NCI-H748 treated with DMSO at 0.1 percent for 48 hours (cell line): ENCODE measurements around the gene PSME3IP1.
"Not testable (repeated sequence)": the region's sequence is repeated elsewhere in the genome, so short reads cannot be mapped to it uniquely, and the experiment has no call there.

ENCODE experiments used
- DNase-seq: peaks from one replicate; lab custom pipeline; 2025; lab: John Stamatoyannopoulos, UW

The PSME3IP1 gene

DNA sequence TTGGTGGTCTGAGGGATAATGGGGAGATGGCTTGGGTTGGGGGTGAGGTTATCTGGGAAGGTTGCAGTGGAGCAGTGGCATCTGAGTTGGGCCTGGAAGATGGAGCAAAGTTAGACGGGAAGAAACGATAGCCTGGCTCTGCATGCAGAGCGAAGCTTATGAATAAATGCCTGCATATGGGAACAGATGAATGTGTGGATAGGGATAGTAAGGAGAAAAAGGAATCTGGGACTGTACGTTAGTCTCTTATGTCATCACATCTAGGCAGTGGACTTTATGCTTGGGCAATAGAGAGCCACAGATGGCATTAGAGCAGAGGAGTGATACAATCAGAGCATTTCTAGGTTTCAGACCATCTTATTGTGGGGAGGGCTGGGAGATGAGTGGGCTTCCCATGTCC, 60.5 kb downstream of the PSME3IP1 start:
- DNase-seq = no peak

DNA sequence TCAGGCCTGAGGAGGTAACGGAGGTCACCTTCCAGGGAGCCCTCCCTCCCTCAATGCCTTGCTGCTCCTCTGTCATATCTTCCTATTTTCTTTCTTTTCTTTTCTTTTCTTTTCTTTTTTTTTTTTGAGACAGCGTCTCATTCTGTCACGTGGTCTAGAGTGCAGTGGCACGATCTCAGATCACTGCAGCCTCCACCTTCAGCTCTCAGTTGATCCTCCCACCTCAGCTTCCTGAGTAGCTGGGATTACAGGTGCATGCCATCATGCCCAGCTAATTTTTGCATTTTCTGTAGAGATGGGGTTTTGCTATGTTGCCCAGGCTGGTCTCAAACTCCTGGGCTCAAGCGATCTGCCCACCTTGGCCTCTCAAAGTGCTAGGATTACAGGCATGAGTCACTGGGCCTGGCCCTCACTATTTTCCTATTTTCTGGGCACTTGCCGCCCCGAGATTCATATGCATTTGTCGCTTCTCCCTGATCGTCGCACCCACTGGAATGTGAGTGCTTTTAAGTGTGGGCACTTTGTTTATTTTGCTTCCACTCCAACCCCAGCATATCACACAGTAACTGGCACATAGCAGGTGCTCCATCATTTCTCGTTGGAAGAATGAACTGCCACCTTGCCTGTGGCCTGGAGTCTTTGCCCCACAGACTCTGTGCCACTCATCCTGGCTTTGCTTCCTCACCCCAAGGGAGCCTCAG, 61.7 kb downstream of the PSME3IP1 start:
- no peak for DNase-seq

GRCh38 chr16:57123216-57123973, 62.4 kb downstream of the PSME3IP1 start:
- DNase-seq = no peak

DNA sequence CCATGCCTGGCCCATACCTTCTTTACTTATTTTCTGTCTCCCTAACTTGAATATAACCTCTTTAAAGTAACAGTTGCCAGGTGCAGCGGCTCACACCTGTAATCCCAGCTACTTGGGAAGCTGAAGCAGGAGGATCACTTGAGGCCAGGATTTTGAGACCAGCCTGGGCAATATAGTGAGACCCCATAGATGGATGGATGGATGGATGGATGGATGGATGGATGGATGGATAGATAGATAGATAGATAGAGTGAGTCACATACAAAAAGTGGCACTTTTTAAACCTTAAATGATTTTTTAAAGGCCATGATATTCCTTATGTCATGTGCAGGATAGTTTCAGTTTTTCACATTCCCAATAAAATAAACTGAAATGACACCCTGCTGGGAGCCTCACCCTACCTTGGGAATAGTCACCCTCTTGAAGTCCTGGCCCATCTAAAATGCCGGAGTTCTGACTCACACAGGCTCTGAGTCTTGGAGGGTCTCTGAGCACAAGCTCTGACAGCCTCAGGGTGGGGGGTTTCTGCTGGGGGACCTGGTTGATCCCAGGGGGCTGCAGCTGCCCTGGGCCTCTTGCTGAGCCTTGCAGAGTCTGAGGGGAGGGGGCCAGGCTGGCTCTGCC, 67.3 kb downstream of the PSME3IP1 start:
- no peak for DNase-seq

GRCh38 chr16:57115514-57116182, 70.2 kb downstream of the PSME3IP1 start:
- no peak for DNase-seq

- DNase-seq = no peak
Observed at GRCh38 chr16:57115168-57115513, 70.7 kb downstream of the PSME3IP1 start.

DNA sequence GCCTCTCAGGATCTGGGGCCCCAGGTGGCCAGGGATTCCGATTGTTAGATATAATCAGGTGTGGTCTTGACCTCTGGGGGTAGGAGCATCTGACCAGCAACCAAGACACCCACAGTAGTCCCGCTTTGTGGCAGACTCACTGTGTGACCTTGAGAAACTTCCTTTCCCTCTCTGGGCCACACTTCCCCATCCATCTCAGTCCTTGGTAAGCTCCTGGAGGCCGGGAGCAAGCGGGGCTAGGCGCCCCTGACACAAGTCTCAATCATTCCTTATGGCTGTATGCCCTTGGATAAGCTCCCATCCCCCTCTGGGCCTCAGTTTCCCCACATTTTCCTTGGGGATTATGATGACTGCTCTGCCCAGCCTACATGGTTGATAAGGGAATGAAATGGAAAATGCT, 72.2 kb downstream of the PSME3IP1 start:
- no peak for DNase-seq

- DNase-seq = no peak
Observed at GRCh38 chr16:57113042-57113453, 72.8 kb downstream of the PSME3IP1 start.

DNA sequence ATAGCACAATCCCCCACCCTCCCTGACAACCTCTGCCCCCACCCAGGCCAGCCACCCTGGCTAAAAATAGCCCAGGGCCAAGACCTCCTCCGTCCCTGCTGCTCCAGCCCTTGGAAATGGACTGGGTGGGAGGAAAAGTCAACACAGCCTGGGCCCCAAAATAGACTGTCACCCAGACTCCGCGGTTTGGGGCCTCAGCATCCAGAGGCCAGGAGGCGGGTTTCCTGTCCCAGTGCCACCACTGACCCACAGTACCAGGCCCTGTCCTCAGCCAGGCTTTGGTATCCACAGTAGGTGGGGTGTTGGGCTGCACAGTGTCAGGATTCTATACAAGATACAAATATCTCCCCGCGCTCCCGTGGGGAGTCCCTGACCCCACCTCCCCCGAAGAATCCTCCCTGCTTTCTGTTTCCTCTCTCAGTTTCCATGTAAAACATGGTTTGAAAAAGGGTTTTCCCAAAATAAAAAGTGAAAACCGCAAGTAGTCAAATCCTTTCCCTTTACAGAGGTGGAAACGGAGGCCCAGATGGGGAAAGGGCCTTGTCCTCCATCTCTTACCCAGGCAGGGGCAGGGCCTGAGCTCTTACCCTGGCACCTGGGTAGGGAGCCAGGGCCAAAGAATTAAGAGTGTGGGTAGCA, 73.3 kb downstream of the PSME3IP1 start:
- no peak for DNase-seq

DNA sequence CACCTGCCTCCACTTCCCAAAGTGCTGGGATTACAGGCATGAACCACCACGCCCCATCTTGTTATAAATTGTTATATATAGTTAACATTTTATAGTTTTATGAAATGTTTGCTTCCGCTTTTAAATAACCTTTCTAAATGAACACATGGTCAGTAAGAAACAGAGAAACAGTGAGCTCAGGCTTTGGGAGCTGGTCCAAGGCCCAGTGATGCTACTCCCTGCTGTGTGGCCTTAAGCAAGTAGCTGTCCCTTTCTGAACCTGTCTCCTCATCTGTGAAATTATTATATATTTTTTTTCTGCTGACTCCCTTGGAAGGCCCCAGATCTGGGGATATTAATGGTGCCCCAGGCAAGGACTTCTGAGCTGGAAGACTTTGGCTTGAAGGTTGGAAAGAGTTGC, 74.4 kb downstream of the PSME3IP1 start:
- no peak for DNase-seq

- DNase-seq = no peak
Observed at GRCh38 chr16:57110937-57111336, 74.9 kb downstream of the PSME3IP1 start.

- DNase-seq = not testable (repeated sequence)
Observed at GRCh38 chr16:57109259-57110105, 76.4 kb downstream of the PSME3IP1 start.

- DNase-seq = no peak
Observed at GRCh38 chr16:57108432-57108831, 77.4 kb downstream of the PSME3IP1 start.

GRCh38 chr16:57107321-57107922, 78.4 kb downstream of the PSME3IP1 start:
- DNase-seq = no peak

DNA sequence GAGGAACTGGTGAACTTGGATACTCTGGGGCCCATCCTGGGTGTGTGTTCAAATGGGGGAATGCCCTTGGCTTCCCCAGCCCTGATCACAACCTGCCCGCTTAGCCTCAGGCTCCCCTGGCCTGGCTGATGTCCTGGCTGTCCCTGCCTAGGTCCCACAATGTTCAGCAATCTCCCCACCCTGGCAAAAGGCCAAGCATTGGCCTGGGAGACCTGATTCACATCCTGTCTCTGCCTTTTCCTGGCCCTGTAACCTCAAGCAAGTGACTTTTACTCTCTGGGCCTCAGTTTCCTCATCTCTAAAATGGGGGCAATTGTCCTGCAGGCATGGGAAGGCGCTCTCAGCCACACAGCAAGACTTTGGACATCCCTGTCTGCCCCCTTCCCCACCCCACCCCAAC, 79.1 kb downstream of the PSME3IP1 start:
- DNase-seq = no peak

GRCh38 chr16:57105184-57105583, 80.7 kb downstream of the PSME3IP1 start:
- no peak for DNase-seq

- no peak for DNase-seq
Observed at GRCh38 chr16:57104706-57105105, 81.1 kb downstream of the PSME3IP1 start.

DNA sequence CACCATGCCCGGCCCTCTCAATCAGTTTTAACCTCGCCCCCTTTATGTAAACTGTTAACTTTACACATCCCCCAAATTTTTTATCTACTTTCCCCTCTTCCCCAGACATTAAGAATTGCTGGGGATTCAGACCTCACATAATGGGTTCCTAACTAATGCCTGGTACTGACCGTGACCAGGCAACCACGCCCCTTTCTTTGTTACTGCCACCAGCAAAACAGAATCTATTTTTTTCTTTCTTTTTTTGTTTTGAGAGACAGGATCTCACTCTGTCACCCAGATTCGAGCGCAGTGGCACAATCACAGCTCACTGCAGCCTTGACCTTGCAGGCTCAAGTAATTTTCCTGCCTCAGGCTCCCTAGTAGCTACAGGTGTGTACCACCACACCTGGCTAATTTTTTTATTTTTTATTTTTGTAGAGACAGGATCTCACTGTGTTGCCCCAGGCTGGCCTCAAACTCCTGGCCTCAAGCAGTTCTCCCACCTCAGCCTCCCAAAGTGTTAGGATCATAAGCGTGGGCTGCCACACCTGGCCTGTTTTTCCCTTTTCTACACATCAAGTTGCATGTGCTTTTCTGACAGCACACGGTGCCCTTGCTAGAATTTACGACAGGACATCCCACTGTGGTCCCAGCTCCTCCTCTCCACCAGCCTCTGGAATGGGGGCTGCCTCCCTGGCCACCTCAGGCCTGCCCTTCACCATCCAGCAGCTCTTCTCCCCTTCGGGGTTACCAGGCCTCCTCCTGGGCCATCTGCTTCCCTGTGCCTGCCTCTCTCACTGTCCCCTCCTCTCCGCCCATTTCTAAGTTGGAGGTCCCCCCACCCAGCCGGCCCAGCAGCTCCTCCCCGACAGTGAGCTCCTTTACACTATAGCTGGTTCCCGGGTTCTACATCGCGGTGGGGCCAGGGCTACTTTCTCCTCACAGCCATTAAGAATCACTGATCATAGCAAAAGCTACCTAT, 82.7 kb downstream of the PSME3IP1 start:
- DNase-seq = no peak
